NCI-H187 treated with DMSO at 0.1 percent for 48 hours (cell line): Measurements from ENCODE around the gene KANK4.

ENCODE experiments used
- DNase-seq: peaks from one replicate; lab custom pipeline; 2025; lab: John Stamatoyannopoulos, UW

Gene KANK4

DNA sequence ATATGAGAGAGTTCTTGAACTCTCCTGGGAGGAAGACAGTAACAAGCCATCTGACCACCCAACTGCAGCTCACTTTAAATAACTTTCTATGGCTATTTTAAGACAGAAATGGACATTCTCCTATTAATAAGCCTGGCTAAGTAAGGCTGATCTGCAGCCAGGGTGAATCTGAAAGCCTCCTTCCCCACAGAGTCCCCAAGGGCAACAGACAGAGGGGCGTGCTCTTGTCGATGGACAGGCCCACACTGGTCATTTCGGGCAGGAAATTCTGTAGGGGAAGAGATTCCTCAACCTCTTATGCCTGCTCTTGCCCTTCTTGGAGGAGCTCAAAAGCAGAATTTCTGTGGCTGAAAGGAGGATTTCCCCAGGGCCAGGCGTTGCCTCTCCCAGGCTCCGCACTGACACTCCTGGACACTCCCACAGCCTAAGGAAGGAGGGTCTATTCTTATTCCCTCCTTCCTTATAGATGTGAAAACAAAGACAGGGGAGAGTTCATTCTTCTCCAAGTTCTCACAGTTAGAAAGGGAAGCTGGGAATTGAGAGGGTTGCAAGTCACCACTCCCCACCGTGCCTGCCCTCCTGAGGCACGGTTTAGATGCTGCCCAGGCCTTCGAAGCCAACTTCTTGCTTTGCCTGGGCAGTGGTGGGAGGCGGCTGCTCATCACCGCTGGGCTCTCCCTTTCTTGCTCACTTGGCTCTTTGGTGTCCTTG lies 17.9 kb upstream of the KANK4 start:
- DNase-seq = no peak

DNA sequence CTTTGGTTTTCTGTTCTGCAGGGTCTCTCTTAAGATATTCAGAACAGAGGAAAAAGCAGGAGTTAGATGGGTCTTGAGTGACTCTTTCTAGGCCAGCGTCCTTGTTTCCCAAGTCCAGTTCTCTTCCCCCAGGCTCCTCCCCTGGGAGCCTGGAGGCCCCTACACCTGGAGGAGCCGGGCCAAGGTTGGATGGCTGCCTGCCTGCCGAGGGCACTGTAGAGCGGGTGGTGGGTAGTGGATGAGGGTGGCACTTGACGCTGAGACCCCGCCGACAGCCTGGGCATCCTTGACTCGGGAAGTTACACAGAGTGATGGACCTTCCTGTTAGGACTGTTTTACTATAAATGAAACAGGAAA lies 17.4 kb upstream of the KANK4 start:
- no peak for DNase-seq

DNA sequence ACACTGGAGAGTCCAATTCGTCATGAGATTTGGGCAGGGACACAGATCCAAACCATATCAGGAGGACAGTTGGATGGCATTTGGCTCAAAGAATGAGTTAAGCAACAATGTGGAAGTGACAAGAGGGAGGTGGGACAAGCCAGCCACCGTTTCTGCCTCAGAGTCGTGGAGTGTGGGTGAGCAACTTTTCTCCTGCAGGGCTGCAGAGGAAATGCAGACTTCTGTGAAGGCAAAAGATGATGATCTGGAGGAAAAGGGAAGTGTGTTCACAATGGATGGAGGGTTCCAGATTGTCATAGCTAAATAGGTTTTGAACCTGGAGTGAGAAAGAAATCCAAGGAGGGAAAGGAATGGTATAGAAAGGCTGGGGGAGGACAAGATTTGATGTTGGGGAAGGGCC lies 16.4 kb upstream of the KANK4 start:
- DNase-seq = no peak

DNA sequence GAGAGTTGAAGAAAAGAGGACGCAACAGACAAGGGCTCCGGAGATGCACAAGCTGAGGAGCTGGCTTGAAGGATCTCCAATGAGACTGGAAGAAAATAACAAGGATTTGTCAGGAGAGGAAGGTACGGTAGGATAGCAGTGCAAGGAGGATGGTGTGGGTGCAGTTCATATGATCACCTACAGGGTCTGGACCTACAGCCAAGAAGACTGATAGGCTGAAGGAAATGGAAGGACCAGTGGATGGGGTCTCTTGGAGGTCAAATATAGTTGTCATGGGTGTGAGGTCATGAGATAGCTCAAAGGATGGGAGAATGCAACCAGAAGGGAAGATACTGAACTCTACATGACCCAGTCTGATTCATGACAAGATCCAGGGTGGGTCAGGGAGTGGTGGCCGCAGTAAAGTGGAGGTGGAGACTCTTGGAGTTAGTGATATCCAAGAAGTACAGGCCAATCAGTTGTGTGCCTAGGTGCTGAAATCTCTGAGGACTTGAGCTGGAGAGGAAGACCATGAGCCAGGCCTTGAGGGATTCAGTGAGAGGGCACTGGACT lies 15.3 kb upstream of the KANK4 start:
- no peak for DNase-seq

DNA sequence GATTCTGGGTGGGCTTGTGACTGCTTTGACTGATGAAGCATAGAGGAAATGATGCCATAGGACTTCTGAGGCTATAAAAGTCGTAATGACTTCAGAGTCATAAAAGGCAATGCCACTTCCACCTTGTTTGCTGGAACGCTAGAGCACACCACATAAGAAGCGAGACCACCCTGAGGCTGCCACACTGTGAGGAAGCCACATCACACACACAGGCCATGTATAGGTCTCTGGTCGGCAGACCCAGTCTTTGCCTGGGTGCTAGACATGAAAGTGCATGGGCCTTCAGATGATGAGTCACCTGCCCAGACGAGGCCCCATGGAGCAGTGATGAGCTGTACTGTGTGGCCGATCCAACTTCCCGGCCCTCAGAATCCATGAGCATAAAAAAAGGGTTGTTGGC lies 14.2 kb upstream of the KANK4 start:
- DNase-seq = no peak

DNA sequence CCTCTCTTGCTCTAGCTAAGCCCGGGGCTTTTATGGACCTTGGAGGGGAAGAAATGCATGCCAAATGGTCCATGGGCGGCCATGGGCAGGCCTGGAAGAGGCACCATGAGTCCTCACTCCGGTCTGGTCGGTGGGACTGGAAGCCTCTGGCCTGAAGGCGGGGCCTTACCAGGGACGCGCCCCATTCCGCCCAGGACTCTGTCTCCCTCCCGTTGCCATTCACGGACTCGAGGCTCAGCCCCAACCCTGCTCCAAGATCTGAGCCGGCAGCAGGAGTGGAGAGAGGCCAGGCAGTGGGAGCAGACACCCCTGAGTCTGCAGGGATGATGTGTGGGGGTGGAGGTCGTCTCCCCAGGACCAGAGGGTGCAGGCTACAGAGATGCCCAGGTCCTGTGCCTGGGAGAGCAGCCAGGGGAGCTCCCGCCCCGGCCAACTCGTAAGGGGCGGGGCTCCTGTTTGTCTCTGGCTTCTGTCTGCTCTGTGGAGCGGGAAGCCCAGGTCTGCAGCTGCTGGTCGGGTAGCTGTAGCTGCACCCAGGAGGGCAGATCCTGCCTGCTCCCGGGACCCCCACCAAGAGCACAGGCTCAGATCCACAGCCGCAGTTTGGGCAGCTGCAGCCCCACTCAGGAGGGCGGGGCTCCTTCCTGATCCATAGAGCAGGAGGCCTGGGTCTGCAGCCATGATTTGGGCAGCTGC lies 8.3 kb upstream of the KANK4 start:
- no peak for DNase-seq

DNA sequence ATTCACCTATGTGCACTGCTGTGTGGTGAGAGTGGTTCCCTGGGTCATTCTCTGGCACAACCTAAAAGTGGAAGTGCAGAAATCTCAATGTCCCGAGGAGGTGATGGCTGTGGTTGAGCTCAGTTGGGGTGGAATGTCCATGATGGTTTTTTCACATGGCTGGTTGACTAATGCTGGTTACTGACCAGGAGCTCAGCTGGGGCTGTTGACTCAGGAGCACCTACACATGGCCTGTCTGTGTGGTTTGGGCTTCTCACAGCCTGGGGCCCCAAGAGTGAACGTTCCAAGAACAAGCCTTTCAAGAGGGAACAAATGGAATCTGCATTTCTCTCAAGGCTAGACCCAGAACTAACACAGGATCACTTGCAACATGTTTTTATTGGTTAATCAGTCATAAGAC lies 6.4 kb upstream of the KANK4 start:
- no peak for DNase-seq

DNA sequence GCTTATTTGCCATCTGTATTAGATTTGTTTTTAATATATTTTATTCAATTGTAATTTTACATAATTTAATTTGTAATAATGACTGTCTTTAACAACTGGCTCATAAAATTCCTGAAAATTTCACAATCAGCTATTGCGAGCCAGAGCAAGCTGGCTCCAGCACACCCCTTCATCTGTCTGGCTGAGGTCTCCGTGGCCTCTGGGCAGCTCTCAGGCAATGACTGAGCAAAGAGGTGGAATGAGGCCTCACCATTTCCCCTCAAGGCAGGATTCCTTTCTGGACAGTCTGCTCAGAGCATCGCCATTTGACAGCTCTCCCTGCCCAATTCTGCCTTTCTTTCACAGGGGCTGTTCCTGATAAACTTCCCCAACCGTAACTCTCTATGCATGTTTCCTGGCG lies 5.8 kb upstream of the KANK4 start:
- DNase-seq = no peak

DNA sequence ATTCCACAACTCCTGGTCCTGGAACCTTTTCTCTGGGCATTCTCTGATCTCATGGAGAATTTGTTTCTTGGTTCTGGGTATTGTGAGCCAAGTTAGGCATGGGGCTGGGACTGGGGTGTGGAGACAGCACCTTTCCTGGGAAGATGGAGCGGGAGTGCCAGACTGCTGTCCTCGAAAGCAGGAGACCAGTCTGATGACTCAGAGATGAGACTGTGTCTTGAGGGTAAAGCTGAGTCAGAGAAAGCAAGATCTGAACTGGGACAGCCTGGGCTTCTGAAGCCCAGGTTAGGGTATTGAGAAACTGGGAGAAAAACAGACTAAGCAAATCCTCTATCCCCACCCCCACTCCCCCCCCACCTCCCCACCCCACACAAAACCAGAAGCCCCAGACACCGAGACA lies 2.2 kb upstream of the KANK4 start:
- no peak for DNase-seq

DNA sequence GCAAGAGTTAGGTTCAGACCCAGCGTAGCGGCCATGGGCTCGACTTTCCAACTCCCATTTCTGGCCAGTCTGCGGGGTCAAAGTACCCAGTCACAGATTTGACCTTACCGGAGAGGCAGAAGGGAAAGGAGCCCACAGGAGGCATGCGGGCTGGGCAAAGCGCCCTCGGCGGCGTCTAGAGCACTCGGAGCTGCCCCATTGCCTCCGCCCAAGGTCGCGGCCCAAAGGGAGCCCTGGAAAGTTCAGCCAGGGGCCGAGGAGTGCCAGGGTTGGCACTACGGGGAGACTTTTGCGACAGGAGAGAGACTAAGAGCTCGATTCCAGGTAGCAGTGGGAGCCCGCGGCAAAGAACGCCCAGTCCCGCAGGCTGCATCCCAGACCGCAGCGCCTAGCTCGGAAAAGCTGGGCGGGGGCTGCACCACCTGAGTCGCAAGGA lies 896 bp downstream of the KANK4 start:
- no peak for DNase-seq

DNA sequence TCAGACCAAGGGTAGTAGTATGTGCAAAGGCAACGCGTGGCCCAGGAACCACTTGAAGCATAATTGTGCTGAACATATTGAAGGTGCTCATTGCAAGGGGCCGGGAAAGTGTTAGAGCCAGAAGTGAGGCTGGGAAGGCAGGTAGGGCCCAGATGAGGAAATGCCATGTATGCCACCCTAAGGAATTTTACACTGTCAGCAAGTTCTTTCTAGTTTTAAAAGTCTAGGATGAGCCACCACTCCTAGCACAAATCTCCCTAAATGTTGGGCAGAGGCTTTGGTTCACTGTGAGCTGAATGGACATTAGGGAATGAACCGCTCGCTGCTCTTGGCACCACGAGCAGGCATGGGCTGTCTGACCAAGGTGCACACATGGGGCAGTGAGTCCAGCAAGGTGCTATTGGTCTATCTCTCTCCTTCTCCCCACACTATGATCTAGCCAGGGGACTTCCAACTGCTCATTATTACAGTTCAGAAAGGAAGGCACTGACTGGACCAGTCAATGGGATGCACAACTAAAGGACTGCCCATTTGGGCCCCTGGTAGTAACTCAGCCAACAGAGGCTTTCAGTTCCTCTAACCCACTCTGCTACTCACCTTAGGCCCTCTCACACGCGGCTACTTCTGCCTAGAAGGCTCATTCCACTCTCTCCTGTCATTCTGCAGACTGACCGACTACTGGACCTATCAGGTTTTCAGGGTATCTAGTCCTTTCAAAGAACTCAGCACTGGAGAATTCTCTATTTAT lies 2.0 kb downstream of the KANK4 start:
- DNase-seq = no peak

DNA sequence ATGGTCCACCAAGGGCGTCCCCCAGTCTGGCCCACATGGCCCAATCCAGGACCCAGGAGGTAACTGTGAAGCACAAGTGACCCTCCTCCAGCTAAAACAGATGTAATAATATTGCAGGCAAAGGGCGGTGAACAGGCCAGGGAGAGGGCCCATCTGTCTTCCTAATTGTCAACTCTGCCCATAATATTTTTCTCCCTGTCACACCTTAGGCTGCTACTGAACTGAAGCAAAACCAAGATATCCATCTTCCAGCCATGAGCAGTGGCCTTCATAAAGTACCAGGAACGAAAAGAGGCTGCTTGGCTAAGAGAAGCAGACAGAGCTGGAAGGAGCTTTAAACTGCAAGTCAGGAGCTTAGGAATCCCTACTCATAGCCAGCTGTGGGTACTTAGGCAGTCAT lies 3.1 kb downstream of the KANK4 start:
- DNase-seq = no peak

DNA sequence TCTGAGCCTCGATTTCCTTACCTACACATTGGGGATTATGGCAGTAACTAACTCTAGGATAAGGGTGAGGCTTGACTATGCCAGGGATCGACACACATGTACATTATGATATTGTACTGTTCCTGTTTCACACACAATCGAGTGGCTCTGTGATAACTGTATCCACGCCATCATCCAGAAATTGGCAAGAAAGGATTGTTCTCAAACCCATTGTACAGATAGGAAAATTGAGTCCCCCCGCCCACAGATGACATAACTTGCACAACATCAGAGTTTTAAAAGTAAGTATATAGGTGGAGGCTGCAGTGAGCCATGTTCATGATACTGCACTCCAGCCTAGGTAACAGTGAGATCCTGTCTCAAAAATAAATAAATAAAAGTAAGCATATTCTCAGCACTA lies 3.8 kb downstream of the KANK4 start:
- DNase-seq = no peak

DNA sequence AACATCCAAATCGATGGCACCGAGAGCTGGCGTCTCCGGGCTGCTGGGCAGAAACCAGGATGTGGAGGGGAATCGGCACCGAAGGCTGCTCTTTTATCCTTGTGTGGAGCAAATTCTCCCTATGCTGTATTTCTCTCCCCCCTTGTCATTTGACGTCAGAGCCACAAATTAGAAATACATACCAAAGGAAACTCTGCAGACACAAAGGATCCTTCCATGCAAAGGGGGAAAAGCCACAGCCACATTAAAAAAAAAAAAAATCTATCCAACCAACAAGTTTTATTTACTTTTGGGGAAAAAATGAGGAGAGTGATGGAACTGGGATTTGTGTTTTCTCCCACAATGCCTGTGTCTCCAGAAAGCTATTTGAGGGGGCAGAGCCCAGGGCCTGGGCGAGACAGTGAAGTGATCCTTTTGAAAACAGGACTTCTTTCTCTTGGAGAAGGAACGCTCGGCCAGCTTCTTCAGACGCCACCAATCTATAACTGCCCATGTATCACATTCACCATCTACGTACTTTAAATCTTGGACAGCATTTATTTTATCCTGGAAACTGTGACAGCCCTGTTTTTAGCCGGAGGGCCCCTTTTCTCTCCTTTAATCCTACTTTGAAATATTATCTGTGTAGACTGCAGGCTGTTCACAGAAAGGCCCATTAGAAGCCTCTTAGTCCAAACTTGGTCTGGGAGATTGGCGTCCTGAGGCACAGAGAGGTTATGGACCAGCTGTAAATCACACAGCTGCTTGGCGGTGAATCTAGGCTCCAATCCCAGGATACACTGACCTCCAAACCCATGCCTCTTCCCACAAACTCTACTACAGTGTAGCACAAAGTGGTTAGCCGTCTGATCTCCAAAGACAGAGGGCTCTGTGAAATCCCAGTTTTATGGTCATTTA lies 4.5 kb downstream of the KANK4 start:
- no peak for DNase-seq

DNA sequence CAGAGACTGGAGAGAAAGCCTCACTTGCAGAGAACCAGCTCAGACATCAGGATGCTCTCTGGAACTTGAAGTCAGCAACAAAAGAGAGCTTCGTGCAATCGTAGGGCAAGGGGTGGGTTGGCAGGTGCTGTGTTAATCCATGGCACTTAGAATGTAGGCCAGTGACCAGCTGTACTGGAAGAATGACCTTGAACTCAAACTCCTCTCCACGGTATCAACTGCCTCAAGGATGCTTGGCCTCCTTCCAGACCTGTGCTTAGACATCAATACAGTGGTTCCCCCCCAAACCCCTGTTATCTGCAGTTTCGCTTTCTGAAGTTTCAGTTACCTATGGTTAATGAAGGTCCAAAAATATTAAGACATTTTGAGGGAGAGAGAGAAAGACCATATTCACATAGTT lies 6.5 kb downstream of the KANK4 start:
- DNase-seq = no peak

DNA sequence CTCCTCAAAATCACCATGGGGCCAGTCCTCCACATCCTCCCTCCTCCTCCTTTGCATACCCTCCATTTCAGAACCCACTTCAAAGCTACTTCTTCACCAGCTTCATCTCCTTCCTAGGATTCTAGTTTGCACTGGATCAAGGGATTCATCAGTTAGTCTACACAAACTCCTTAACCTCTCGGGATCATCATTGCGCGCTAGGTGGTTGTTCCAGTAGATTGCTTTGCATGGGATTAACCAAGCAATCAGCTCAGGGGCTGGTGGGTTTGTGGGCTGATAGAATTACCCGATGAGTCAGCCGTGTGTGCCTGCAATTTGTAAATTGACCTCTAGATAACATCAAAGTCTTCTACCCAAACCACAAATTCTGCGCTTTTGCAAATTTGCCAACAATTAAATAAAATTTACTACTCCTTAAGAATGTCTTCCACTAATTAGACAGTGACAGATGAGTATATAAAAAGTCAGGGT lies 7.7 kb downstream of the KANK4 start:
- no peak for DNase-seq

DNA sequence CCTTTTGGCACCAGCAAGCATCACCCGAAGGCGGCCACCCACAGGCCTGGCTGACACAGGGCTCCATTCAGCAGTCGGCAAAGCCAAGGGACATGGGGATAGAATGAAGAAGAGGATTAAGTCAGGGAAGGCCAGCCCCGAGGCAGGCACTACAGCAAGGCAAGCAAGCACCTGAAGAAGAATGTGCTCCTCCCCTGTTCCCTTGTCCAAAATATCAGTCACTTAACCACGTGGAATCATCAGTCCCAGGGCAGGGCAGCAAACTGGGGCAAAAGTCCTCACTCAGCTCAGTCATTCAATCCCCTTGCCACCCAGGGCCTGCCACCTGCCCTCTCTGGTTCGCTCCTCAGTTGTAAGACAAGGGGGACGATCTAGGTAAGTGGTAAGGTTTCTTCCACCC lies 9.3 kb downstream of the KANK4 start:
- no peak for DNase-seq

DNA sequence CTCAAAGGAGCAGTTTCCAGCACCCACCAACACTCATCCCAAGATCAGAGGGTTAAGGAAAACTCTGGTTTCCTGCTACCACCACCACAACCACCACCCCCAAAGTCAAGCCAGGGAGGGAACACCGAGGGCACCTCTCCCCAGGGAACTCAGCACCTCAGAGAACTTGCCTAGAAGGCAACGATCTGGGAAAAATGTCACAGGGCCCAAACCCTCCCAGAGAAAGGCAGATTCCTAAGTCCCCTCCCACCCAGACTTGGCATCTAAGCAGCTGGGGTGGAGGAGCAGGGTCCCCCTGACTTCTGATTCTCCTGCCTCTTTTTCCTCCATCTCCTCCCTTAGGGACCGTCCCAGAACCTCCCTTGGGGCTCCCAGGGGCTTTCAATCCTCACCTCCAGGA lies 10.6 kb downstream of the KANK4 start:
- DNase-seq = no peak

DNA sequence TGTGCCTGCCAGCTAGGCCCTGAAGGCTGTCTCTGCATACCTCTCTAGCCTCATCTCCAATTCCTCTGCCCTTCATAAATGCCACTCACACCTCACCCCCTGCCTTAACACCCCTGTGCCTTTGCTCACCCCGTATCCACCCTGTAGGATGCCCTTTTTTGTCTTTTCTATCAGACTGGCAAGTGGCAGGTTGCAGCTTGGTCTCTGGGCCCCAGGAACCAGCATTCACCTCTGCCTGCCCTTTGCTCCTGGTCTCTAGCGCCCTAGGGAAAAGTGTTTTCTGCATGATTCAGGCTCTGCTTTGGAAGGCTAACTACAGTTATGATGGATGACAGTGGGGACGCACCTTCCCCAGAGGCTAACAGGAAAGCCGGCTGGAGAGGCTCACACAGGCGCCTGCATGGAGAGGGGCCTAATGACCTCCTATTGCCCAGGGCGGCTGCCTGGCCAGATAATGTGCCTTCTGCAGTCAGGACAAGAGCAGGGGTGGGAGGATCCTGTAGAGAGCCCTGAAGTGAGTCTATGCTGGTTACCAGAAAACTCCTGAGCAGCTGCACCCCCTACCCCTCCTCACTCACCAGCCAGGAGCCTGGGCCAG lies 11.2 kb downstream of the KANK4 start:
- DNase-seq = no peak

DNA sequence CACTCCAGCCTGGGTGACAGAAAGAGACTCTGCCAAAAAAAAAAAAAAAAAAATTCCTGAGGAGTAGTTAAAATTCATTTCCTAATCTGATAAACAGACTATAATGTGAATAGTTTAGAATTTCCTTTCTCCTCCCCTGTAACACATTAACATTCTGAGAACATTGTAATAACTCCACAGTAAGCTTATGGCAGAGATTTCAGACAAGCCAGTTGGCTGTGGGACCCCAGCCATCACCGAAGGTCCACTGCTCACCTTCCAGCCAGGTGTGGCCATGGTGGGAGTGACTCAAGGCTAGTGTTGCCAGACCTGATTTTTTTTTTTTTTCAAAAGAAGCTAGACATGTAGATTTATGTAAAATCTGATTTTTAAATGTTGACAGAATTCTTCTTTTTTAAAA lies 11.8 kb downstream of the KANK4 start:
- no peak for DNase-seq

DNA sequence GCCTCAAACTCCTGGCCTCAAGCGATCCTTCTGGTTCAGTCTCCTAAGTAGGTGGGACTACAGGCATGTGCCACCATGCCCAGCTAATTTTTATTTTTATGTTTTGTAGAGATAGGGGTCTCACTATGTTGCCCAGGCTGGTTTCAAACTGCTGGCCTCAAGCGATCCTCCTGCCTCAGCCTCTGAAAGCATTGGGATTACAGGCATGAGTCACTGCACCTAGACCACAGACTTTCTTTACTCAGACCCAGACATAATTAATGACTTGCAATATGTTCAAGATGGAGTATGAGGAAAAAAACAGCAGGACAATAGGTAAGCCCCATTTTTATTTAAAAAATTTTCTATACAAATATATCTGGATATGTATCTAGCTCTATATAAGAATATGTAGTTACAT lies 13.2 kb downstream of the KANK4 start:
- no peak for DNase-seq

DNA sequence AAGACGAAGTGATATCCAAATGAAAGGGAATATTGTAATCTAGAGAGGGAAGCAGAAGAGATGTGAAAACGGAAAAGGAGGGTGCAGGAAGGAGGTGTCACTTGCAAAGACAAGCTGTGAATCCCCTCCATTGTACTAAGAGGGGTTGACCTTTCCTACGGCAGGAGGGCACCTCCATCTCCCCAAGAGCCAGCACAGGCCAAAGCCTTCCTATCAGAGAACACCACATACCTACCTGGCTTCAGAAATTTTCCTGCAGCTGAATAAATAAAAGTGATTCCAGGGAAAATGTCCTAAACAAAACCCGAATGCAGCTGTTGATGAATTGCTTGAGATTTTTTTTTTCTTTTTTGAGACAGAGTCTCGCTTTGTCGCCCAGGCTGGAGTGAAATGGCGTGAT lies 14.3 kb downstream of the KANK4 start:
- DNase-seq = no peak
